Upper lobe of right lung (tissue), 1 donor: Measurements from ENCODE around the gene AOC2. TPM values are rescaled to one million over a fixed set of nuclear protein-coding genes. Genes with fewer than 3 reads are reported as not detected.
"Not testable (repeated sequence)": the region's sequence is repeated elsewhere in the genome, so short reads cannot be mapped to it uniquely, and the experiment has no call there.

Source experiments
- ATAC-seq: fragments of 200-7000 bp; cut with Tn5 transposase; one replicate; pipeline ENCODE4 v1.9.1; 2020; ENCODE audit warnings: mild to moderate bottlenecking, moderate library complexity
- DNase-seq: peaks from one replicate; pipeline ENCODE4 v3.0.0-alpha.2; 2020
- H3K27ac ChIP-seq: fragments of 200-600 bp; one replicate; pipeline ENCODE4 v1.8.0; 2022
- H3K27me3 ChIP-seq: fragments of 200-600 bp; one replicate; pipeline ENCODE4 v1.8.0; 2022; ENCODE audit warnings: mild to moderate bottlenecking
- H3K36me3 ChIP-seq: fragments of 200-600 bp; one replicate; pipeline ENCODE4 v1.8.0; 2022
- H3K4me1 ChIP-seq: fragments of 200-600 bp; one replicate; pipeline ENCODE4 v1.8.0; 2022
- H3K4me3 ChIP-seq: fragments of 200-600 bp; one replicate; pipeline ENCODE4 v1.8.0; 2022; ENCODE audit warnings: mild to moderate bottlenecking
- H3K9me3 ChIP-seq: fragments of 200-600 bp; one replicate; pipeline ENCODE4 v1.8.0; 2022
- intact Hi-C: fragments of 100-400 bp; cut with DNase I; formaldehyde crosslinking; loops from one replicate; pipeline ENCODE4 v1.11.0; 2022
- total RNA-seq: library from RNA; stranded (reverse); fragmentation: NEBNext Ultra II Directional; extraction: Animal tissue kit (Norgen Biotek cat#: 25700); gene quantifications from one replicate; pipeline ENCODE4 v1.2.1, GENCODE V29; 2021
- TF ChIP-seq, protein P1 (sequence below): fragments of 200-600 bp; IDR thresholded peaks from one replicate; pipeline ENCODE4 v1.8.0; 2022; ENCODE audit warnings: antibody characterized with exemption
- donor health status: DM: no; HTN: yes; CAD: no; lungs with severe emphysema.

Gene AOC2
- total RNA-seq, 1 donor from 2014 or later, result 2.0 TPM

DNA sequence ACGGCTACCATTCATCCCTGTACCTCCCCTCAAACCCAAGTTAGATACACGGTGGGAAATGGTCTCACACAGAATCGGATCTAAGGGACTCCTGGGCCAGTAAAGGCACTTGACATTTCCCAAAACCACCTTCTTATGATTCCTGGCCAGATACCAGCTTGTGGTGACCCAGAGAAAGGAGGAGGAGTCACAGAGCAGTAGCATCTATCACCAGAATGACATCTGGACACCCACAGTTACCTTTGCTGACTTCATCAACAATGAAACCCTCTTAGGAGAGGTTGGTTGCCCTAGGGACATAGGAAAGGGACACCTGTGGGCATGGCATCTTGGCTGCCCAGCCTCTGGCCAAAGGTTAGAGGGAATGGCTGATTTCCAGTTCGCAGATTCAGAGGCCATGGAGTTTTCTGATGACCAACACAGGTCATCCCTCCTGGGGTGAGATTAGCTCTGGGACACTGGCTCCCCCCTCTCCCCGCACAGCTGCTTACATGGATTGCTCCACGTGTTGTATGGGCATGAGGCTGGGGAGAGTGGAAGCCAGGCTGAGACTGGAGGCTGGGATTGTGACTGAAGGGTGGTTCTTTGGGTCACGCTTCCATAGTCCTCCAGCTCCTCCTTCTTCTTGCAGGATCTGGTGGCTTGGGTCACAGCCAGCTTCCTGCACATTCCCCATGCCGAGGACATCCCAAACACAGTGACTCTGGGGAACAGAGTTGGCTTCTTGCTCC, 5.2 kb downstream of the AOC2 start:
- TF ChIP-seq, protein P1, sequence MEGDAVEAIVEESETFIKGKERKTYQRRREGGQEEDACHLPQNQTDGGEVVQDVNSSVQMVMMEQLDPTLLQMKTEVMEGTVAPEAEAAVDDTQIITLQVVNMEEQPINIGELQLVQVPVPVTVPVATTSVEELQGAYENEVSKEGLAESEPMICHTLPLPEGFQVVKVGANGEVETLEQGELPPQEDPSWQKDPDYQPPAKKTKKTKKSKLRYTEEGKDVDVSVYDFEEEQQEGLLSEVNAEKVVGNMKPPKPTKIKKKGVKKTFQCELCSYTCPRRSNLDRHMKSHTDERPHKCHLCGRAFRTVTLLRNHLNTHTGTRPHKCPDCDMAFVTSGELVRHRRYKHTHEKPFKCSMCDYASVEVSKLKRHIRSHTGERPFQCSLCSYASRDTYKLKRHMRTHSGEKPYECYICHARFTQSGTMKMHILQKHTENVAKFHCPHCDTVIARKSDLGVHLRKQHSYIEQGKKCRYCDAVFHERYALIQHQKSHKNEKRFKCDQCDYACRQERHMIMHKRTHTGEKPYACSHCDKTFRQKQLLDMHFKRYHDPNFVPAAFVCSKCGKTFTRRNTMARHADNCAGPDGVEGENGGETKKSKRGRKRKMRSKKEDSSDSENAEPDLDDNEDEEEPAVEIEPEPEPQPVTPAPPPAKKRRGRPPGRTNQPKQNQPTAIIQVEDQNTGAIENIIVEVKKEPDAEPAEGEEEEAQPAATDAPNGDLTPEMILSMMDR, result no peak
- Histone ChIP-seq H3K4me1 (peaks cover 21% of the 10 kb centered on the region), H3K9me3 (no peaks in the 10 kb centered on the region), H3K4me3 (no peak overlapping the region), H3K27ac (no peak overlapping the region), H3K27me3 (no peaks in the 10 kb centered on the region), H3K36me3 (peaks cover 12% of the 10 kb centered on the region)
- intact Hi-C loops, result no loop called here
- DNase-seq (no peak), ATAC-seq (no peak)

DNA sequence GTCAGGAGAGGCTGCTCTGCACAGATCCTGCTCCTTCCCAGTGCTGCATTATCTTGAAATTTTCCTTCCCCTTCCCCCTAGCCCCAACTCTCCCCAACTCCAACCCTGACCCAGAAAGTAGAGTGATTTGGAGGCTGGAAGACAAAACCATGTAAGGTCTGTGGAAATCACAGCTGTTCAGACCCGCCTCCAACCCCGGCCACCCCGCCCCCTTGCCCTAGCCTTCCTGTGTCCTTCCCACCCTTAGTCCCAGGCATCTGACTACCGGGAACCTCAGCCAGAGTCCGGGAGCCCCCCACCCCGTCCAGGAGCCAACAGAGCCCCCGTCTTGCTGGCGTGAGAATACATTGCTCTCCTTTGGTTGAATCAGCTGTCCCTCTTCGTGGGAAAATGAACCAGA, 6.6 kb downstream of the AOC2 start, which contains the start of gene AOC3:
Gene AOC3, plus strand, starts transcription at position 246 of the 400 bp plus-strand sequence. Its CDS starts 145 bp downstream, at position 391.
- Histone ChIP-seq H3K4me1 (peaks cover 15% of the 10 kb centered on the region), H3K27me3 (no peaks in the 10 kb centered on the region), H3K36me3 (no peaks in the 10 kb centered on the region), H3K27ac (peak within 1 kb of the TSS; percentile 85), H3K9me3 (no peaks in the 10 kb centered on the region), H3K4me3 (peak within 1 kb of the TSS; percentile 53)
- DNase-seq, result no peak
- TF ChIP-seq, protein P1, result no peak
- ATAC-seq, result peak; percentile 19
- intact Hi-C loops, result no loop called here

DNA sequence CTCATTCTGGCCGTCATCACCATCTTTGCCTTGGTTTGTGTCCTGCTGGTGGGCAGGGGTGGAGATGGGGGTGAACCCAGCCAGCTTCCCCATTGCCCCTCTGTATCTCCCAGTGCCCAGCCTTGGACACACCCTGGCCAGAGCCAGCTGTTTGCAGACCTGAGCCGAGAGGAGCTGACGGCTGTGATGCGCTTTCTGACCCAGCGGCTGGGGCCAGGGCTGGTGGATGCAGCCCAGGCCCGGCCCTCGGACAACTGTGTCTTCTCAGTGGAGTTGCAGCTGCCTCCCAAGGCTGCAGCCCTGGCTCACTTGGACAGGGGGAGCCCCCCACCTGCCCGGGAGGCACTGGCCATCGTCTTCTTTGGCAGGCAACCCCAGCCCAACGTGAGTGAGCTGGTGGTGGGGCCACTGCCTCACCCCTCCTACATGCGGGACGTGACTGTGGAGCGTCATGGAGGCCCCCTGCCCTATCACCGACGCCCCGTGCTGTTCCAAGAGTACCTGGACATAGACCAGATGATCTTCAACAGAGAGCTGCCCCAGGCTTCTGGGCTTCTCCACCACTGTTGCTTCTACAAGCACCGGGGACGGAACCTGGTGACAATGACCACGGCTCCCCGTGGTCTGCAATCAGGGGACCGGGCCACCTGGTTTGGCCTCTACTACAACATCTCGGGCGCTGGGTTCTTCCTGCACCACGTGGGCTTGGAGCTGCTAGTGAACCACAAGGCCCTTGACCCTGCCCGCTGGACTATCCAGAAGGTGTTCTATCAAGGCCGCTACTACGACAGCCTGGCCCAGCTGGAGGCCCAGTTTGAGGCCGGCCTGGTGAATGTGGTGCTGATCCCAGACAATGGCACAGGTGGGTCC, 7.2 kb downstream of the AOC2 start:
- DNase-seq, result peak; percentile 52
- ATAC-seq, H3K9me3 ChIP-seq, intact Hi-C loops, H3K27me3 ChIP-seq, H3K36me3 ChIP-seq: not testable (repeated sequence)
- Histone ChIP-seq H3K27ac (peak overlapping the region; percentile 85), H3K4me1 (peaks cover 15% of the 10 kb centered on the region), H3K4me3 (peak overlapping the region; percentile 53)

DNA sequence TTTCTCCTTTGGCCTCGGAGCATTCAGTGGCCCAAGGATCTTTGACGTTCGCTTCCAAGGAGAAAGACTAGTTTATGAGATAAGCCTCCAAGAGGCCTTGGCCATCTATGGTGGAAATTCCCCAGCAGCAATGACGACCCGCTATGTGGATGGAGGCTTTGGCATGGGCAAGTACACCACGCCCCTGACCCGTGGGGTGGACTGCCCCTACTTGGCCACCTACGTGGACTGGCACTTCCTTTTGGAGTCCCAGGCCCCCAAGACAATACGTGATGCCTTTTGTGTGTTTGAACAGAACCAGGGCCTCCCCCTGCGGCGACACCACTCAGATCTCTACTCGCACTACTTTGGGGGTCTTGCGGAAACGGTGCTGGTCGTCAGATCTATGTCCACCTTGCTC, 8.0 kb downstream of the AOC2 start:
- no peaks in the 10 kb centered on the region for H3K36me3 ChIP-seq
- no peaks in the 10 kb centered on the region for H3K9me3 ChIP-seq
- peak; percentile 33 for DNase-seq
- intact Hi-C loops, result no loop called here
- no peak for ATAC-seq
- peak overlapping the region; percentile 53 for H3K4me3 ChIP-seq
- TF ChIP-seq, protein P1, result no peak
- H3K27ac ChIP-seq, result peak overlapping the region; percentile 85
- H3K27me3 ChIP-seq, result no peaks in the 10 kb centered on the region
- peaks cover 11% of the 10 kb centered on the region for H3K4me1 ChIP-seq

DNA sequence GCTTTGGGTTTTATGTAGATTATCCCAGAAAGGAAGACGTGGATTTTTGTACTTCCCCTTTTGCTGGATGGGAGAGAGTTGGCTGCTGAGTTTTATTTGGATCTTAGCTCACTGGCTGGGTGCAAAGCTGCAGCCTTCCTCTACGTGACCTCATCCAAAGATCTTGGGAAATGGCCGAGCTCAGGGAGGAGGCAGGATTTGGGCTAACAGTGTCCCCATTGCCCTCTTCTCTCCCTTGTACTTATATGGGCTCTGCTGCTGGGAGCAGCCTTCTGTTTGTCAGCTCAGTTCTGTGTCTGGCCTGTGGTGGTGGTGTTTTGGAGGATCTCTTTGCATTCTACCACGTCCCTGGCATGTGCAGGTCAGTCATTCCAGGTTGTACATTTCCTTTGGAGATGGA, 8.6 kb downstream of the AOC2 start:
- H3K4me1 ChIP-seq, result peaks cover 11% of the 10 kb centered on the region
- peak overlapping the region; percentile 85 for H3K27ac ChIP-seq
- H3K9me3 ChIP-seq, result no peaks in the 10 kb centered on the region
- TF ChIP-seq, protein P1, result no peak
- H3K36me3 ChIP-seq, result no peaks in the 10 kb centered on the region
- peak; percentile 40 for DNase-seq
- peak overlapping the region; percentile 53 for H3K4me3 ChIP-seq
- intact Hi-C loops, result no loop called here
- peak; percentile 5 for ATAC-seq
- H3K27me3 ChIP-seq, result no peaks in the 10 kb centered on the region

DNA sequence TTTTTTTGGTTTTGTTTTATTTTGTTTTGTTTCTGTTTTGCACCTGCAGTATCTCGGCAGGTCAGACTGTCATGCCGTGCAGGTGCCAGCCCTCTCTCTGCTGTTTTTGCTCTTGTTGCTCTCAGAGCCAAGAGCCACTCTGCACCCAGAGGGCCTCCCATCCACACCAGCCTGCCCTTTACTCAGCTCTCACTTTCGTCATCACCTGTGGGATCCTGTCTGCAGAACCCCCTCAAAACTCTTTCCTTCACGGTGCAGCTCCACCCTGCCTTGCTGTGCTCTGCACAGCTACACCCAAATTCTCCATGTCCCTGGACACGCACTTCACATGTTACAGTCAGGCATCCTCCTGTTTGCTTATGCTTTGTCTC, 9.2 kb downstream of the AOC2 start:
- TF ChIP-seq, protein P1, result no peak
- Histone ChIP-seq H3K4me3 (peak overlapping the region; percentile 53), H3K27me3 (no peaks in the 10 kb centered on the region), H3K27ac (peak overlapping the region; percentile 85), H3K36me3 (no peaks in the 10 kb centered on the region), H3K4me1 (peaks cover 11% of the 10 kb centered on the region), H3K9me3 (no peaks in the 10 kb centered on the region)
- peak; percentile 13 for DNase-seq
- intact Hi-C loops, result no loop called here
- no peak for ATAC-seq
